A549 (cell line): ENCODE data around the gene CCNI.
"Not testable (repeated sequence)": the region's sequence is repeated elsewhere in the genome, so short reads cannot be mapped to it uniquely, and the experiment has no call there.

Source experiments
- BHLHE40 ChIP-seq: IDR thresholded peaks from 2 replicates; pipeline ENCODE4 v1.6.1; 2012; ENCODE audit warnings: low read depth, low read length, inconsistent platforms
- CEBPB ChIP-seq, 2 experiments: fragments of >200 bp in 1 of 2; sonication (Bioruptor Twin) in 1 of 2; formaldehyde crosslinking in 1 of 2; IDR thresholded peaks; 2 replicates each; pipeline ENCODE4 v1.6.1; 2012 to 2016
- EP300 ChIP-seq, 2 experiments: fragments of >200 bp; sonication (Bioruptor Twin); formaldehyde crosslinking; IDR thresholded peaks; 2 replicates in 1 of 2; 3 replicates in 1 of 2; pipeline ENCODE4 v1.6.1; 2016 to 2017
- ESRRA ChIP-seq: fragments of 150-350 bp; IDR thresholded peaks from 2 replicates; pipeline ENCODE4 v1.6.1; 2014; ENCODE audit warnings: mild to moderate bottlenecking, low read length, borderline replicate concordance
- HDAC2 ChIP-seq: fragments of 200-600 bp; sonication (generic); IDR thresholded peaks from 2 replicates; pipeline ENCODE4 v1.6.1; 2016
- MAZ ChIP-seq: fragments of 150-350 bp; IDR thresholded peaks from 2 replicates; pipeline ENCODE4 v1.6.1; 2014; ENCODE audit warnings: antibody characterized with exemption, low read depth, low read length, borderline replicate concordance
- POLR2A ChIP-seq: IDR thresholded peaks from 2 replicates; pipeline ENCODE4 v1.6.1; 2012; ENCODE audit warnings: mild to moderate bottlenecking, low read length
- RAD21 ChIP-seq, 2 experiments: fragments of >200 bp in 1 of 2; sonication (Bioruptor Twin) in 1 of 2; formaldehyde crosslinking in 1 of 2; IDR thresholded peaks in 1 of 2; conservative IDR thresholded peaks in 1 of 2; 2 replicates in 1 of 2; 3 replicates in 1 of 2; pipeline ENCODE4 v1.6.1; 2012 to 2018; ENCODE audit warnings: inconsistent platforms in 1 of 2
- TF ChIP-seq, protein P1 (sequence below): fragments of >200 bp; sonication (Bioruptor Twin); formaldehyde crosslinking; IDR thresholded peaks from 3 replicates; pipeline ENCODE4 v1.5.1; 2016
- TF ChIP-seq, protein P2 (sequence below): fragments of 200-600 bp; sonication (generic); IDR thresholded peaks from 2 replicates; pipeline ENCODE4 v1.6.1; 2016; ENCODE audit warnings: antibody characterized with exemption, mild to moderate bottlenecking, moderate library complexity
- TF ChIP-seq, protein P3 (sequence below): IDR thresholded peaks from 2 replicates; pipeline ENCODE4 v1.6.1; 2012

DNA sequence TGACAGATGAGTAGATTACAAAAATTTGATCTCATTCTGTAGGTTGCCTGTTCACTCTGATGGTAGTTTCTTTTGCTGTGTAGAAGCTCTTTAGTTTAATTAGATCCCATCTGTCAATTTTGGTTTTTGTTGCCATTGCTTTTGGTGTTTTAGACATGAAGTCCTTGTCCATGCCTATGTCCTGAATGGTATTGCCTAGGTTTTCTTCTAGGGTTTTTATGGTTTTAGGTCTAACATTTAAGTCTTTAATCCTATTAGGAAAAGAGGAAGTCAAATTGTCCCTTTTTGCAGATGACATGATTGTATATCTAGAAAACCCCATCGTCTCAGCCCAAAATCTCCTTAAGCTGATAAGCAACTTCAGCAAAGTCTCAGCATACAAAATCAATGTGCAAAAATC is 11.2 kb upstream of the CCNI start:
- TF ChIP-seq, protein P1, sequence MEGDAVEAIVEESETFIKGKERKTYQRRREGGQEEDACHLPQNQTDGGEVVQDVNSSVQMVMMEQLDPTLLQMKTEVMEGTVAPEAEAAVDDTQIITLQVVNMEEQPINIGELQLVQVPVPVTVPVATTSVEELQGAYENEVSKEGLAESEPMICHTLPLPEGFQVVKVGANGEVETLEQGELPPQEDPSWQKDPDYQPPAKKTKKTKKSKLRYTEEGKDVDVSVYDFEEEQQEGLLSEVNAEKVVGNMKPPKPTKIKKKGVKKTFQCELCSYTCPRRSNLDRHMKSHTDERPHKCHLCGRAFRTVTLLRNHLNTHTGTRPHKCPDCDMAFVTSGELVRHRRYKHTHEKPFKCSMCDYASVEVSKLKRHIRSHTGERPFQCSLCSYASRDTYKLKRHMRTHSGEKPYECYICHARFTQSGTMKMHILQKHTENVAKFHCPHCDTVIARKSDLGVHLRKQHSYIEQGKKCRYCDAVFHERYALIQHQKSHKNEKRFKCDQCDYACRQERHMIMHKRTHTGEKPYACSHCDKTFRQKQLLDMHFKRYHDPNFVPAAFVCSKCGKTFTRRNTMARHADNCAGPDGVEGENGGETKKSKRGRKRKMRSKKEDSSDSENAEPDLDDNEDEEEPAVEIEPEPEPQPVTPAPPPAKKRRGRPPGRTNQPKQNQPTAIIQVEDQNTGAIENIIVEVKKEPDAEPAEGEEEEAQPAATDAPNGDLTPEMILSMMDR: not testable (repeated sequence)
- not testable (repeated sequence) for TF ChIP-seq HDAC2; RAD21 (conservative IDR thresholded peaks at IDR 0.05 in 1 of 2, IDR thresholded peaks at IDR 0.05 in 1 of 2); CEBPB (IDR thresholded peaks at IDR 0.05); EP300 (IDR thresholded peaks at IDR 0.05); POLR2A; ESRRA; BHLHE40; MAZ
- TF ChIP-seq, protein P2, sequence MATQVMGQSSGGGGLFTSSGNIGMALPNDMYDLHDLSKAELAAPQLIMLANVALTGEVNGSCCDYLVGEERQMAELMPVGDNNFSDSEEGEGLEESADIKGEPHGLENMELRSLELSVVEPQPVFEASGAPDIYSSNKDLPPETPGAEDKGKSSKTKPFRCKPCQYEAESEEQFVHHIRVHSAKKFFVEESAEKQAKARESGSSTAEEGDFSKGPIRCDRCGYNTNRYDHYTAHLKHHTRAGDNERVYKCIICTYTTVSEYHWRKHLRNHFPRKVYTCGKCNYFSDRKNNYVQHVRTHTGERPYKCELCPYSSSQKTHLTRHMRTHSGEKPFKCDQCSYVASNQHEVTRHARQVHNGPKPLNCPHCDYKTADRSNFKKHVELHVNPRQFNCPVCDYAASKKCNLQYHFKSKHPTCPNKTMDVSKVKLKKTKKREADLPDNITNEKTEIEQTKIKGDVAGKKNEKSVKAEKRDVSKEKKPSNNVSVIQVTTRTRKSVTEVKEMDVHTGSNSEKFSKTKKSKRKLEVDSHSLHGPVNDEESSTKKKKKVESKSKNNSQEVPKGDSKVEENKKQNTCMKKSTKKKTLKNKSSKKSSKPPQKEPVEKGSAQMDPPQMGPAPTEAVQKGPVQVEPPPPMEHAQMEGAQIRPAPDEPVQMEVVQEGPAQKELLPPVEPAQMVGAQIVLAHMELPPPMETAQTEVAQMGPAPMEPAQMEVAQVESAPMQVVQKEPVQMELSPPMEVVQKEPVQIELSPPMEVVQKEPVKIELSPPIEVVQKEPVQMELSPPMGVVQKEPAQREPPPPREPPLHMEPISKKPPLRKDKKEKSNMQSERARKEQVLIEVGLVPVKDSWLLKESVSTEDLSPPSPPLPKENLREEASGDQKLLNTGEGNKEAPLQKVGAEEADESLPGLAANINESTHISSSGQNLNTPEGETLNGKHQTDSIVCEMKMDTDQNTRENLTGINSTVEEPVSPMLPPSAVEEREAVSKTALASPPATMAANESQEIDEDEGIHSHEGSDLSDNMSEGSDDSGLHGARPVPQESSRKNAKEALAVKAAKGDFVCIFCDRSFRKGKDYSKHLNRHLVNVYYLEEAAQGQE: not testable (repeated sequence)
- TF ChIP-seq, protein P3, sequence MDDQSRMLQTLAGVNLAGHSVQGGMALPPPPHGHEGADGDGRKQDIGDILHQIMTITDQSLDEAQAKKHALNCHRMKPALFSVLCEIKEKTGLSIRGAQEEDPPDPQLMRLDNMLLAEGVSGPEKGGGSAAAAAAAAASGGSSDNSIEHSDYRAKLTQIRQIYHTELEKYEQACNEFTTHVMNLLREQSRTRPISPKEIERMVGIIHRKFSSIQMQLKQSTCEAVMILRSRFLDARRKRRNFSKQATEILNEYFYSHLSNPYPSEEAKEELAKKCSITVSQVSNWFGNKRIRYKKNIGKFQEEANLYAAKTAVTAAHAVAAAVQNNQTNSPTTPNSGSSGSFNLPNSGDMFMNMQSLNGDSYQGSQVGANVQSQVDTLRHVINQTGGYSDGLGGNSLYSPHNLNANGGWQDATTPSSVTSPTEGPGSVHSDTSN: not testable (repeated sequence)
